ENCODE data around the gene YRDC. TPM values are rescaled to one million over a fixed set of nuclear protein-coding genes. Genes with fewer than 3 reads are reported as not detected.

YRDC gene
- total and polyA plus RNA-seq, 2 experiments from 2014 or later: 18.4 to 46.0 TPM

- ATAC-seq (no peak), DNase-seq (ENCODE audit: low spot score) (no peak)
- H3K27ac Mint-ChIP-seq: no peak overlapping the region; the same call in 1 of the 2 replicates
- H3K9me2 ChIP-seq (ENCODE audit: insufficient read depth): no peaks in the 10 kb centered on the region
- H3K27me3 ChIP-seq (ENCODE audit: insufficient read depth): no peaks in the 10 kb centered on the region
- H3K27ac ChIP-seq (ENCODE audit: low read depth): no peak overlapping the region
- TF ChIP-seq EZH2phosphoT487 (IDR thresholded peaks at IDR 0.05; ENCODE audit: unreplicated experiment): no peak
- TF ChIP-seq STAT1 (IDR thresholded peaks at IDR 0.05; ENCODE audit: unreplicated experiment): no peak
- TF ChIP-seq, protein P1, sequence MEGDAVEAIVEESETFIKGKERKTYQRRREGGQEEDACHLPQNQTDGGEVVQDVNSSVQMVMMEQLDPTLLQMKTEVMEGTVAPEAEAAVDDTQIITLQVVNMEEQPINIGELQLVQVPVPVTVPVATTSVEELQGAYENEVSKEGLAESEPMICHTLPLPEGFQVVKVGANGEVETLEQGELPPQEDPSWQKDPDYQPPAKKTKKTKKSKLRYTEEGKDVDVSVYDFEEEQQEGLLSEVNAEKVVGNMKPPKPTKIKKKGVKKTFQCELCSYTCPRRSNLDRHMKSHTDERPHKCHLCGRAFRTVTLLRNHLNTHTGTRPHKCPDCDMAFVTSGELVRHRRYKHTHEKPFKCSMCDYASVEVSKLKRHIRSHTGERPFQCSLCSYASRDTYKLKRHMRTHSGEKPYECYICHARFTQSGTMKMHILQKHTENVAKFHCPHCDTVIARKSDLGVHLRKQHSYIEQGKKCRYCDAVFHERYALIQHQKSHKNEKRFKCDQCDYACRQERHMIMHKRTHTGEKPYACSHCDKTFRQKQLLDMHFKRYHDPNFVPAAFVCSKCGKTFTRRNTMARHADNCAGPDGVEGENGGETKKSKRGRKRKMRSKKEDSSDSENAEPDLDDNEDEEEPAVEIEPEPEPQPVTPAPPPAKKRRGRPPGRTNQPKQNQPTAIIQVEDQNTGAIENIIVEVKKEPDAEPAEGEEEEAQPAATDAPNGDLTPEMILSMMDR (conservative IDR thresholded peaks at IDR 0.05; ENCODE audit: low read depth in 2 of 2): no peak
- no peak for TF ChIP-seq CREB1 (CRISPR knock-in tag; IDR thresholded peaks at IDR 0.05; ENCODE audit: low read depth)
- no peak for TF ChIP-seq NANOG (IDR thresholded peaks at IDR 0.05; ENCODE audit: borderline replicate concordance)
- no peak for TF ChIP-seq JUNB (IDR thresholded peaks at IDR 0.05; ENCODE audit: unreplicated experiment)
- TF ChIP-seq POLR2AphosphoS5 (IDR thresholded peaks at IDR 0.05; ENCODE audit: low read depth): no peak
- no peak for TF ChIP-seq REST (IDR thresholded peaks at IDR 0.05; ENCODE audit: unreplicated experiment)
- TF ChIP-seq ZNF114 (CRISPR knock-in tag; IDR thresholded peaks at IDR 0.05): no peak
- TF ChIP-seq, protein P2, sequence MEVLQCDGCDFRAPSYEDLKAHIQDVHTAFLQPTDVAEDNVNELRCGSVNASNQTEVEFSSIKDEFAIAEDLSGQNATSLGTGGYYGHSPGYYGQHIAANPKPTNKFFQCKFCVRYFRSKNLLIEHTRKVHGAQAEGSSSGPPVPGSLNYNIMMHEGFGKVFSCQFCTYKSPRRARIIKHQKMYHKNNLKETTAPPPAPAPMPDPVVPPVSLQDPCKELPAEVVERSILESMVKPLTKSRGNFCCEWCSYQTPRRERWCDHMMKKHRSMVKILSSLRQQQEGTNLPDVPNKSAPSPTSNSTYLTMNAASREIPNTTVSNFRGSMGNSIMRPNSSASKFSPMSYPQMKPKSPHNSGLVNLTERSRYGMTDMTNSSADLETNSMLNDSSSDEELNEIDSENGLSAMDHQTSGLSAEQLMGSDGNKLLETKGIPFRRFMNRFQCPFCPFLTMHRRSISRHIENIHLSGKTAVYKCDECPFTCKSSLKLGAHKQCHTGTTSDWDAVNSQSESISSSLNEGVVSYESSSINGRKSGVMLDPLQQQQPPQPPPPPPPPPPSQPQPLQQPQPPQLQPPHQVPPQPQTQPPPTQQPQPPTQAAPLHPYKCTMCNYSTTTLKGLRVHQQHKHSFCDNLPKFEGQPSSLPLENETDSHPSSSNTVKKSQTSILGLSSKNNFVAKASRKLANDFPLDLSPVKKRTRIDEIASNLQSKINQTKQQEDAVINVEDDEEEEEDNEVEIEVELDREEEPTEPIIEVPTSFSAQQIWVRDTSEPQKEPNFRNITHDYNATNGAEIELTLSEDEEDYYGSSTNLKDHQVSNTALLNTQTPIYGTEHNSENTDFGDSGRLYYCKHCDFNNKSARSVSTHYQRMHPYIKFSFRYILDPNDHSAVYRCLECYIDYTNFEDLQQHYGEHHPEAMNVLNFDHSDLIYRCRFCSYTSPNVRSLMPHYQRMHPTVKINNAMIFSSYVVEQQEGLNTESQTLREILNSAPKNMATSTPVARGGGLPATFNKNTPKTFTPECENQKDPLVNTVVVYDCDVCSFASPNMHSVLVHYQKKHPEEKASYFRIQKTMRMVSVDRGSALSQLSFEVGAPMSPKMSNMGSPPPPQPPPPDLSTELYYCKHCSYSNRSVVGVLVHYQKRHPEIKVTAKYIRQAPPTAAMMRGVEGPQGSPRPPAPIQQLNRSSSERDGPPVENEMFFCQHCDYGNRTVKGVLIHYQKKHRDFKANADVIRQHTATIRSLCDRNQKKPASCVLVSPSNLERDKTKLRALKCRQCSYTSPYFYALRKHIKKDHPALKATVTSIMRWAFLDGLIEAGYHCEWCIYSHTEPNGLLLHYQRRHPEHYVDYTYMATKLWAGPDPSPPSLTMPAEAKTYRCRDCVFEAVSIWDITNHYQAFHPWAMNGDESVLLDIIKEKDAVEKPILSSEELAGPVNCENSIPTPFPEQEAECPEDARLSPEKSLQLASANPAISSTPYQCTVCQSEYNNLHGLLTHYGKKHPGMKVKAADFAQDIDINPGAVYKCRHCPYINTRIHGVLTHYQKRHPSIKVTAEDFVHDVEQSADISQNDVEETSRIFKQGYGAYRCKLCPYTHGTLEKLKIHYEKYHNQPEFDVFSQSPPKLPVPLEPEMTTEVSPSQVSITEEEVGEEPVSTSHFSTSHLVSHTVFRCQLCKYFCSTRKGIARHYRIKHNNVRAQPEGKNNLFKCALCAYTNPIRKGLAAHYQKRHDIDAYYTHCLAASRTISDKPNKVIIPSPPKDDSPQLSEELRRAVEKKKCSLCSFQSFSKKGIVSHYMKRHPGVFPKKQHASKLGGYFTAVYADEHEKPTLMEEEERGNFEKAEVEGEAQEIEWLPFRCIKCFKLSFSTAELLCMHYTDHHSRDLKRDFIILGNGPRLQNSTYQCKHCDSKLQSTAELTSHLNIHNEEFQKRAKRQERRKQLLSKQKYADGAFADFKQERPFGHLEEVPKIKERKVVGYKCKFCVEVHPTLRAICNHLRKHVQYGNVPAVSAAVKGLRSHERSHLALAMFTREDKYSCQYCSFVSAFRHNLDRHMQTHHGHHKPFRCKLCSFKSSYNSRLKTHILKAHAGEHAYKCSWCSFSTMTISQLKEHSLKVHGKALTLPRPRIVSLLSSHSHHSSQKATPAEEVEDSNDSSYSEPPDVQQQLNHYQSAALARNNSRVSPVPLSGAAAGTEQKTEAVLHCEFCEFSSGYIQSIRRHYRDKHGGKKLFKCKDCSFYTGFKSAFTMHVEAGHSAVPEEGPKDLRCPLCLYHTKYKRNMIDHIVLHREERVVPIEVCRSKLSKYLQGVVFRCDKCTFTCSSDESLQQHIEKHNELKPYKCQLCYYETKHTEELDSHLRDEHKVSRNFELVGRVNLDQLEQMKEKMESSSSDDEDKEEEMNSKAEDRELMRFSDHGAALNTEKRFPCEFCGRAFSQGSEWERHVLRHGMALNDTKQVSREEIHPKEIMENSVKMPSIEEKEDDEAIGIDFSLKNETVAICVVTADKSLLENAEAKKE (CRISPR knock-in tag; IDR thresholded peaks at IDR 0.05): no peak
- TF ChIP-seq ZNF331 (CRISPR knock-in tag; IDR thresholded peaks at IDR 0.05; ENCODE audit: low read depth): no peak
- TF ChIP-seq ETS1 (IDR thresholded peaks at IDR 0.05): no peak
- no peak overlapping the region for H3K4me3 Mint-ChIP-seq
- peaks cover 20% of the 10 kb centered on the region; the same call in 1 of the 2 replicates for H3K36me3 ChIP-seq (ENCODE audit: insufficient read depth)
- H3K4me1 ChIP-seq (ENCODE audit: insufficient read depth): no peaks in the 10 kb centered on the region
- no peak overlapping the region for H3K4me3 ChIP-seq
- no peaks in the 10 kb centered on the region for H3K9me3 Mint-ChIP-seq
- no peaks in the 10 kb centered on the region for H3K79me2 ChIP-seq (replicated peaks; ENCODE audit: insufficient read depth)
- peaks cover 12% of the 10 kb centered on the region; the same call in 1 of the 2 replicates for H4K20me1 ChIP-seq (replicated peaks; ENCODE audit: insufficient read depth)
- H3K4me1 Mint-ChIP-seq: no peaks in the 10 kb centered on the region
- H3F3A ChIP-seq (replicated peaks; ENCODE audit: low read depth): no peaks in the 10 kb centered on the region
- H3K27me3 Mint-ChIP-seq (ENCODE audit: insufficient read depth, low read depth, poor library complexity): no peaks in the 10 kb centered on the region
- no peak overlapping the region for H3K4me2 ChIP-seq
- H2AFZ ChIP-seq: no peak overlapping the region
- H3K36me3 Mint-ChIP-seq (ENCODE audit: low read depth): peaks cover 27% of the 10 kb centered on the region; the same call in 2 of the 3 replicates
Observed at GRCh38 chr1:37839676-37840075, 31.7 kb upstream of the YRDC start.
